Measurements from ENCODE around the gene CSH1.
"Not testable (repeated sequence)": the region's sequence is repeated elsewhere in the genome, so short reads cannot be mapped to it uniquely, and the experiment has no call there.

CSH1 gene

GRCh38 chr17:63898899-63899798, 2.8 kb upstream of the CSH1 start:
- DNase-seq: not testable (repeated sequence)

GRCh38 chr17:63894821-63895220, 1.6 kb downstream of the CSH1 start:
- DNase-seq: not testable (repeated sequence)

- DNase-seq: not testable (repeated sequence)
These were observed 2.4 kb downstream of the CSH1 start for GRCh38 chr17:63894021-63894420.

- not testable (repeated sequence) for DNase-seq
These were observed 3.9 kb downstream of the CSH1 start for GRCh38 chr17:63892316-63893037.

GRCh38 chr17:63889026-63889848, 7.1 kb downstream of the CSH1 start:
- DNase-seq: peak; percentile 38 to 53

GRCh38 chr17:63885119-63885518, 11.3 kb downstream of the CSH1 start:
- not testable (repeated sequence) for DNase-seq

- DNase-seq: not testable (repeated sequence)
These were observed 13.7 kb downstream of the CSH1 start for GRCh38 chr17:63882626-63883126.

GRCh38 chr17:63881935-63882601, 14.3 kb downstream of the CSH1 start, which contains the start of gene GH2:
GH2 (minus strand) TSS chr17:63881944; CDS start chr17:63881801, 143 bp downstream.
- peak; percentile 24 to 37 for DNase-seq

GRCh38 chr17:63881337-63881736, 15.0 kb downstream of the CSH1 start:
- DNase-seq: not testable (repeated sequence)

GRCh38 chr17:63880706-63881105, 15.7 kb downstream of the CSH1 start:
- no peak for DNase-seq

GRCh38 chr17:63878413-63878812, 18.0 kb downstream of the CSH1 start:
- not testable (repeated sequence) for DNase-seq

GRCh38 chr17:63874693-63875092, 21.7 kb downstream of the CSH1 start:
- not testable (repeated sequence) for DNase-seq

- DNase-seq: not testable (repeated sequence)
These were observed 22.2 kb downstream of the CSH1 start for GRCh38 chr17:63874061-63874626.

- DNase-seq: not testable (repeated sequence)
These were observed 22.8 kb downstream of the CSH1 start, which contains the start of gene CSH2 for GRCh38 chr17:63873577-63873976. CSH2 (minus strand) TSS chr17:63873677; CDS start chr17:63873614, 63 bp downstream.

- DNase-seq: not testable (repeated sequence)
These were observed 24.6 kb downstream of the CSH1 start for GRCh38 chr17:63871646-63872365.

- not testable (repeated sequence) for DNase-seq
These were observed 26.1 kb downstream of the CSH1 start for GRCh38 chr17:63870292-63870665.

- not testable (repeated sequence) for DNase-seq
These were observed 26.7 kb downstream of the CSH1 start for GRCh38 chr17:63869491-63870291.

GRCh38 chr17:63866625-63867024, 29.7 kb downstream of the CSH1 start:
- DNase-seq: not testable (repeated sequence)

- DNase-seq: no peak
These were observed 37.1 kb downstream of the CSH1 start for GRCh38 chr17:63859257-63859656.

GRCh38 chr17:63856425-63856824, 39.9 kb downstream of the CSH1 start:
- not testable (repeated sequence) for DNase-seq

All from NCI-H2081 (cell line).